ENCODE results near the gene METTL25. TPM values are rescaled to one million over a fixed set of nuclear protein-coding genes. Genes with fewer than 3 reads are reported as not detected.

Gene METTL25
- total and polyA plus RNA-seq, 2 experiments from 2014 or later = 7.6 to 14.3 TPM

DNA sequence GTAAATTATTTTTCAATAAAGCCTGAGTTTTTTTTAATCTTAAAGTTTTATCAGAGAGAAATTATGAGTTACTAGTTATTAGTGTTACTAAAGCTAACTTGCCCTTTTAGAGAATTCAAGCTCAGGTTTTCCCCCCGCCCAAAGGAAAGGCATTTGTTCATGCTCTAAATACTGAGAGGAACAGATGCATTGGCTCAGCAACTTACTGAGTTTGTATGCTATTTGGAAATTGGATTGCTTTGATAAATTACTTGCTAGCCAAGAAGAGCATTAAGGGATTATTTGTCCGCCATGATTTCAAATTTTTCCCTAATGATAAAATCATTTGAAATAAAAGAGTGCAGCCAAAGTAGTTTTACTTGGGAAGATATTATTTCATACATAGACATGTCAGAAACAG, 149.4 kb downstream of the METTL25 start (continued):
- TF ChIP-seq REST (IDR thresholded peaks at IDR 0.05; ENCODE audit: unreplicated experiment) (no peak), NANOG (IDR thresholded peaks at IDR 0.05; ENCODE audit: borderline replicate concordance) (no peak), ZNF114 (CRISPR knock-in tag; IDR thresholded peaks at IDR 0.05) (no peak)

GRCh38 chr12:82510386-82510785, 152.1 kb downstream of the METTL25 start:
- ATAC-seq (no peak), DNase-seq (ENCODE audit: low spot score) (no peak)
- H3K4me1 Mint-ChIP-seq = no peaks in the 10 kb centered on the region
- H3K79me2 ChIP-seq (replicated peaks; ENCODE audit: insufficient read depth) = no peaks in the 10 kb centered on the region
- no peaks in the 10 kb centered on the region for H3K9me2 ChIP-seq (ENCODE audit: insufficient read depth)
- H3K4me3 Mint-ChIP-seq = no peak overlapping the region
- no peak overlapping the region for H2AFZ ChIP-seq
- no peaks in the 10 kb centered on the region for H3F3A ChIP-seq (replicated peaks; ENCODE audit: low read depth)
- H3K9me3 Mint-ChIP-seq = no peaks in the 10 kb centered on the region
- no peak overlapping the region for H3K4me3 ChIP-seq
- H3K27me3 Mint-ChIP-seq (ENCODE audit: insufficient read depth, low read depth, poor library complexity) = no peaks in the 10 kb centered on the region
- no peaks in the 10 kb centered on the region for H3K4me1 ChIP-seq (ENCODE audit: insufficient read depth)
- no peaks in the 10 kb centered on the region for H3K36me3 ChIP-seq (ENCODE audit: insufficient read depth)
- H3K27ac ChIP-seq (ENCODE audit: low read depth) = no peak overlapping the region
- H3K4me2 ChIP-seq = no peak overlapping the region
- H3K27ac Mint-ChIP-seq = no peak overlapping the region
- H3K36me3 Mint-ChIP-seq (ENCODE audit: low read depth) = no peaks in the 10 kb centered on the region
- no peaks in the 10 kb centered on the region for H3K27me3 ChIP-seq (ENCODE audit: insufficient read depth)
- H4K20me1 ChIP-seq (replicated peaks; ENCODE audit: insufficient read depth) = no peaks in the 10 kb centered on the region
- TF ChIP-seq CTCF (conservative IDR thresholded peaks at IDR 0.05; ENCODE audit: low read depth in 2 of 2) = no peak
- TF ChIP-seq EZH2phosphoT487 (IDR thresholded peaks at IDR 0.05; ENCODE audit: unreplicated experiment) = no peak
- no peak for TF ChIP-seq REST (IDR thresholded peaks at IDR 0.05; ENCODE audit: unreplicated experiment)
- TF ChIP-seq STAT1 (IDR thresholded peaks at IDR 0.05; ENCODE audit: unreplicated experiment) = no peak
- no peak for TF ChIP-seq ZNF462 (CRISPR knock-in tag; IDR thresholded peaks at IDR 0.05)
- no peak for TF ChIP-seq EZH2 (IDR thresholded peaks at IDR 0.05; ENCODE audit: low read depth, unreplicated experiment)
- no peak for TF ChIP-seq JUNB (IDR thresholded peaks at IDR 0.05; ENCODE audit: unreplicated experiment)
